ENCODE measurements around the gene OCA2.

GRCh38 chr15:28037969-28038590, 61.0 kb downstream of the OCA2 start:
- TF ChIP-seq CTCF (IDR thresholded peaks at IDR 0.05; ENCODE audit: insufficient read depth, low read length) (no peak), GABPA (IDR thresholded peaks at IDR 0.05; ENCODE audit: low read depth) (no peak), POLR2AphosphoS5 (IDR thresholded peaks at IDR 0.05; ENCODE audit: low read depth) (no peak), SPI1 (IDR thresholded peaks at IDR 0.05; ENCODE audit: borderline replicate concordance, low read depth) (no peak)

Data from HL-60 (cell line).